HCT116 (cell line): ENCODE results near the gene G6PC3. TPM values are rescaled to one million over a fixed set of nuclear protein-coding genes. Genes with fewer than 3 reads are reported as not detected.
A peak's percentile ranks its signal among the peaks of the same experiment; 100 is the strongest.

Source experiments
- ATAC-seq: fragments of 200-7000 bp; cut with Tn5 transposase; 2 replicates; pipeline ENCODE4 v1.9.1; 2020; ENCODE audit warnings: mild to moderate bottlenecking, moderate library complexity
- BruUV-seq: library from RNA; stranded (reverse); fragments of 400-500 nt; replicated peaks from 2 replicates; lab custom pipeline; 2021; lab: Mats Ljungman, UMichigan
- CTCF ChIA-PET: fragments of 300-600 bp; sonication (Branson Sonifier 250); formaldehyde crosslinking; loops from one replicate; lab custom pipeline; 2021; ENCODE audit warnings: antibody characterized with exemption; lab: Charles Lee
- POLR2A ChIA-PET: fragments of 300-600, 350-600 bp; sonication (Branson Sonifier 250); formaldehyde crosslinking; loops from one replicate; lab custom pipeline; 2021; ENCODE audit warnings: antibody characterized with exemption; lab: Charles Lee
- RAD21 ChIA-PET, 2 experiments: fragments of 300-600 bp; sonication (Branson Sonifier 250); formaldehyde crosslinking; loops; one replicate each; lab custom pipeline; 2023; ENCODE audit warnings: low total read pairs in 2 of 2; ENCODE audit not compliant: uncharacterized antibody in 2 of 2, unreplicated experiment in 2 of 2, low non-redundant PET in 1 of 2; lab: Charles Lee
- DNase-seq: peaks from one replicate; pipeline ENCODE4 v3.0.0-alpha.2; 2010; ENCODE audit warnings: low read depth, low spot score
- H2AFZ ChIP-seq: fragments of 200-600 bp; shearing (Covaris generic), sonication (generic); 2 replicates; pipeline ENCODE4 v1.6.1; 2017; ENCODE audit warnings: low read depth, mixed run types, mixed read lengths, antibody characterized with exemption, low read length; ENCODE audit not compliant: poor library complexity, severe bottlenecking
- H3K27ac ChIP-seq: 2 replicates; pipeline ENCODE4 v1.5.1; 2012; ENCODE audit warnings: low read depth, low read length
- H3K27me3 ChIP-seq: fragments of 200-600 bp; sonication (generic); 2 replicates; pipeline ENCODE4 v1.6.1; 2016; ENCODE audit warnings: mixed run types, low read length, mixed read lengths; ENCODE audit not compliant: insufficient read depth
- H3K36me3 ChIP-seq, 2 experiments: fragments of 200-500 bp in 1 of 2; fragments of 200-600 bp in 1 of 2; sonication (Bioruptor generic) in 1 of 2; sonication (generic) in 1 of 2; 2 replicates each; pipeline versions ENCODE4 v1.5.1 to v1.6.1; 2014 to 2016; ENCODE audit warnings: low read length in 2 of 2, inconsistent platforms in 1 of 2, mixed read lengths in 1 of 2, mixed run types in 1 of 2; ENCODE audit not compliant: insufficient read depth in 2 of 2, control insufficient read depth in 1 of 2
- H3K4me1 ChIP-seq, 2 experiments: fragments of 200-600 bp in 1 of 2; sonication (generic) in 1 of 2; 2 replicates each; pipeline versions ENCODE4 v1.5.1 to v1.6.1; 2012 to 2017; ENCODE audit warnings: low read length in 2 of 2, inconsistent platforms in 1 of 2, mild to moderate bottlenecking in 1 of 2, mixed read lengths in 1 of 2, mixed run types in 1 of 2, moderate library complexity in 1 of 2; ENCODE audit not compliant: insufficient read depth in 2 of 2, control insufficient read depth in 1 of 2
- H3K4me2 ChIP-seq: fragments of 200-600 bp; sonication (generic); 2 replicates; pipeline ENCODE4 v1.6.1; 2017; ENCODE audit warnings: mixed run types, low read length, mixed read lengths
- H3K4me3 ChIP-seq, 2 experiments: fragments of 200-600 bp in 1 of 2; sonication (generic) in 1 of 2; replicated peaks in 1 of 2; 2 replicates each; pipeline ENCODE4 v1.5.1; 2011 to 2016; ENCODE audit warnings: low read length in 2 of 2, control low read depth in 1 of 2, low read depth in 1 of 2, mild to moderate bottlenecking in 1 of 2, mixed read lengths in 1 of 2, mixed run types in 1 of 2
- H3K79me2 ChIP-seq: fragments of 200-600 bp; sonication (generic); 2 replicates; pipeline ENCODE4 v1.6.1; 2017; ENCODE audit warnings: mild to moderate bottlenecking, mixed run types, low read length, moderate library complexity, mixed read lengths; ENCODE audit not compliant: insufficient read depth
- H3K9ac ChIP-seq: fragments of 200-600 bp; sonication (generic); 2 replicates; pipeline ENCODE4 v1.6.1; 2016; ENCODE audit warnings: low read length, mixed read lengths
- H3K9me2 ChIP-seq: fragments of 200-600 bp; sonication (generic), shearing (Covaris generic); 2 replicates; pipeline ENCODE4 v1.6.1; 2017; ENCODE audit warnings: mixed run types, mild to moderate bottlenecking, moderate library complexity; ENCODE audit not compliant: insufficient read depth
- H3K9me3 ChIP-seq, 2 experiments: fragments of 200-500 bp in 1 of 2; fragments of 200-600 bp in 1 of 2; sonication (Bioruptor generic) in 1 of 2; sonication (generic) in 1 of 2; 2 replicates each; pipeline ENCODE4 v1.6.1; 2014 to 2017; ENCODE audit warnings: low read length in 2 of 2, mixed read lengths in 2 of 2, inconsistent platforms in 1 of 2, low read depth in 1 of 2, mild to moderate bottlenecking in 1 of 2, mixed run types in 1 of 2, moderate library complexity in 1 of 2; ENCODE audit not compliant: control insufficient read depth in 1 of 2, insufficient read depth in 1 of 2
- H4K20me1 ChIP-seq: fragments of 200-600 bp; sonication (generic), shearing (Covaris generic); 2 replicates; pipeline ENCODE4 v1.6.1; 2017; ENCODE audit warnings: mixed run types, mild to moderate bottlenecking, moderate library complexity; ENCODE audit not compliant: insufficient read depth
- CBX3 ChIP-seq: IDR thresholded peaks from 2 replicates; pipeline ENCODE4 v1.6.1; 2012; ENCODE audit warnings: low read depth
- CEBPB ChIP-seq: IDR thresholded peaks from 2 replicates; pipeline ENCODE4 v1.6.1; 2012; ENCODE audit warnings: low read depth
- EGR1 ChIP-seq: IDR thresholded peaks from 2 replicates; pipeline ENCODE4 v1.6.1; 2012; ENCODE audit warnings: low read depth
- ELF1 ChIP-seq: IDR thresholded peaks from 2 replicates; pipeline ENCODE4 v1.6.1; 2012; ENCODE audit warnings: low read depth, borderline replicate concordance
- EZH2 ChIP-seq: fragments of 200-600 bp; sonication (generic); IDR thresholded peaks from 2 replicates; pipeline ENCODE4 v1.6.1; 2017; ENCODE audit warnings: antibody characterized with exemption, mixed run types
- EZH2phosphoT487 ChIP-seq: fragments of 200-600 bp; IDR thresholded peaks from 2 replicates; pipeline ENCODE4 v1.6.1; 2018; ENCODE audit warnings: antibody characterized with exemption, borderline replicate concordance
- JUND ChIP-seq: IDR thresholded peaks from 2 replicates; pipeline ENCODE4 v1.6.1; 2012
- POLR2A ChIP-seq: IDR thresholded peaks from 2 replicates; pipeline ENCODE4 v1.7.0; 2011; ENCODE audit warnings: borderline replicate concordance; ENCODE audit not compliant: insufficient read depth, insufficient read length; ENCODE audit errors: extremely low read depth
- POLR2AphosphoS5 ChIP-seq: IDR thresholded peaks from 2 replicates; pipeline ENCODE4 v1.6.1; 2011; ENCODE audit warnings: mild to moderate bottlenecking, low read depth, low read length, moderate library complexity
- RAD21 ChIP-seq: IDR thresholded peaks from 2 replicates; pipeline ENCODE4 v1.6.1; 2012; ENCODE audit warnings: low read depth, mild to moderate bottlenecking
- SP1 ChIP-seq: IDR thresholded peaks from 2 replicates; pipeline ENCODE4 v1.6.1; 2012; ENCODE audit warnings: low read depth
- SRF ChIP-seq: IDR thresholded peaks from 2 replicates; pipeline ENCODE4 v1.6.1; 2012; ENCODE audit warnings: low read depth
- TCF7L2 ChIP-seq: IDR thresholded peaks from 2 replicates; pipeline ENCODE4 v1.7.0; 2011; ENCODE audit warnings: borderline replicate concordance, inconsistent platforms; ENCODE audit not compliant: insufficient read depth, insufficient read length; ENCODE audit errors: extremely low read depth
- YY1 ChIP-seq: IDR thresholded peaks from 2 replicates; pipeline ENCODE4 v1.6.1; 2011; ENCODE audit warnings: low read length, low read depth, moderate library complexity, mild to moderate bottlenecking; ENCODE audit not compliant: insufficient replicate concordance; ENCODE audit errors: extremely low read depth
- ZFX ChIP-seq: fragments of 450-650 bp; IDR thresholded peaks from 2 replicates; pipeline ENCODE4 v1.6.1; 2017
- ZNF274 ChIP-seq: fragments of 200-500 bp; sonication (Bioruptor generic); IDR thresholded peaks from 2 replicates; pipeline ENCODE4 v1.6.1; 2014; ENCODE audit warnings: mild to moderate bottlenecking, low read depth, low read length, inconsistent platforms
- intact Hi-C: fragments of 100-400 bp; cut with micrococcal nuclease; formaldehyde crosslinking; loops from 2 replicates; pipeline ENCODE4 v1.10.0; 2022
- total RNA-seq: library from RNA; stranded (reverse); gene quantifications from one replicate; pipeline ENCODE4 v1.2.1, GENCODE V29; 2021; ENCODE audit not compliant: unreplicated experiment
- TF ChIP-seq, protein P1 (sequence below): IDR thresholded peaks from 2 replicates; pipeline ENCODE4 v1.6.1; 2012
- TF ChIP-seq, protein P2 (sequence below), 3 experiments: fragments of 200-600 bp in 1 of 3; sonication (generic) in 1 of 3; IDR thresholded peaks in 2 of 3; conservative IDR thresholded peaks in 1 of 3; 2 replicates each; pipeline ENCODE4 v1.5.1; 2012 to 2017; ENCODE audit warnings: low read depth in 2 of 3, low read length in 2 of 3, antibody characterized with exemption in 1 of 3, borderline replicate concordance in 1 of 3, control low read depth in 1 of 3, mild to moderate bottlenecking in 1 of 3, mixed read lengths in 1 of 3, mixed run types in 1 of 3, moderate library complexity in 1 of 3; ENCODE audit not compliant: insufficient read depth in 1 of 3
- TF ChIP-seq, protein P3 (sequence below): IDR thresholded peaks from 2 replicates; pipeline ENCODE4 v1.6.1; 2012
- TF ChIP-seq, protein P4 (sequence below): IDR thresholded peaks from 2 replicates; pipeline ENCODE4 v1.6.1; 2012; ENCODE audit warnings: low read depth

The G6PC3 gene
- total RNA-seq, 1 experiment from 2014 or later, result 50.6 TPM

DNA sequence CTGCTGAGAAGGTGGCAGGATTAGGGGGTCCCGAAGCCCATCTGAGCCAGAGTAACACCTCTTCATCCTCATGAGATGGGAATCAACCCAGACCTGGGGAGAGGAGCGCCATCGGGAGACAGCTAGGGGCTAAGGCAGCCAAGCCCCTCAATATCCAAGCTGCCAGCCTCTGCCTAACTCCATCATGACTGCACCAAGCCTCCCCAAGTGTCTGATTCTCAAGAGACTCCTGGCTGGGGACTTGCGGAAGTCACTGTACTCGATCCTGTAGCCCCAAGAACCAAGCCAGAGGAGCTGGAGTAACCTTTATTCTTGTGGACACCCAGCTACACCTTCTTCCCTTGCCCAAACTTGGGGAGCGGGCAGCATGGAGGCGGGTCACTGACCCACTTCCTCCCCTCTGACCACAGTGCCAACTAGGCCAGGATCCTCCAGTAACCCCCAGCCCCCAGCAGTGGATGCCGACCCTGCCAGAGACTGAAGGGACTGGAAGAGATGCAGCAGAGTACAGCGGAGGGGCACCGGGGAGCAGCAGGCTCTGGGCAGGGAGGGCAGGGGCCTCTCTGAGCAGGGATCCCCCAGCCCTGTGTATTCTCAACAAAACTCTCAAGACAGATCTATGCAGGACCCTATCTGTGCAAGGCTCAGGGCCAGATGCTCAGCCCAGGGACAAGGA, 39.6 kb downstream of the G6PC3 start:
- TF ChIP-seq CBX3 (no peak), RAD21 (no peak), EZH2 (no peak), EGR1 (no peak), POLR2A (no peak), SRF (no peak), EZH2phosphoT487 (no peak), JUND (no peak), ZFX (no peak), CEBPB (no peak), ZNF274 (no peak), ELF1 (no peak), SP1 (no peak), YY1 (no peak), POLR2AphosphoS5 (no peak), TCF7L2 (no peak)
- TF ChIP-seq, protein P1, sequence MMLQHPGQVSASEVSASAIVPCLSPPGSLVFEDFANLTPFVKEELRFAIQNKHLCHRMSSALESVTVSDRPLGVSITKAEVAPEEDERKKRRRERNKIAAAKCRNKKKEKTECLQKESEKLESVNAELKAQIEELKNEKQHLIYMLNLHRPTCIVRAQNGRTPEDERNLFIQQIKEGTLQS, result no peak
- TF ChIP-seq, protein P2, sequence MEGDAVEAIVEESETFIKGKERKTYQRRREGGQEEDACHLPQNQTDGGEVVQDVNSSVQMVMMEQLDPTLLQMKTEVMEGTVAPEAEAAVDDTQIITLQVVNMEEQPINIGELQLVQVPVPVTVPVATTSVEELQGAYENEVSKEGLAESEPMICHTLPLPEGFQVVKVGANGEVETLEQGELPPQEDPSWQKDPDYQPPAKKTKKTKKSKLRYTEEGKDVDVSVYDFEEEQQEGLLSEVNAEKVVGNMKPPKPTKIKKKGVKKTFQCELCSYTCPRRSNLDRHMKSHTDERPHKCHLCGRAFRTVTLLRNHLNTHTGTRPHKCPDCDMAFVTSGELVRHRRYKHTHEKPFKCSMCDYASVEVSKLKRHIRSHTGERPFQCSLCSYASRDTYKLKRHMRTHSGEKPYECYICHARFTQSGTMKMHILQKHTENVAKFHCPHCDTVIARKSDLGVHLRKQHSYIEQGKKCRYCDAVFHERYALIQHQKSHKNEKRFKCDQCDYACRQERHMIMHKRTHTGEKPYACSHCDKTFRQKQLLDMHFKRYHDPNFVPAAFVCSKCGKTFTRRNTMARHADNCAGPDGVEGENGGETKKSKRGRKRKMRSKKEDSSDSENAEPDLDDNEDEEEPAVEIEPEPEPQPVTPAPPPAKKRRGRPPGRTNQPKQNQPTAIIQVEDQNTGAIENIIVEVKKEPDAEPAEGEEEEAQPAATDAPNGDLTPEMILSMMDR (IDR thresholded peaks at IDR 0.05 in 2 of 3, conservative IDR thresholded peaks at IDR 0.05 in 1 of 3; ENCODE audit: borderline replicate concordance in 1 of 3, insufficient read depth in 1 of 3, low read depth in 2 of 3, low read length in 2 of 3), result no peak
- TF ChIP-seq, protein P3, sequence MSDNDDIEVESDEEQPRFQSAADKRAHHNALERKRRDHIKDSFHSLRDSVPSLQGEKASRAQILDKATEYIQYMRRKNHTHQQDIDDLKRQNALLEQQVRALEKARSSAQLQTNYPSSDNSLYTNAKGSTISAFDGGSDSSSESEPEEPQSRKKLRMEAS, result no peak
- TF ChIP-seq, protein P4, sequence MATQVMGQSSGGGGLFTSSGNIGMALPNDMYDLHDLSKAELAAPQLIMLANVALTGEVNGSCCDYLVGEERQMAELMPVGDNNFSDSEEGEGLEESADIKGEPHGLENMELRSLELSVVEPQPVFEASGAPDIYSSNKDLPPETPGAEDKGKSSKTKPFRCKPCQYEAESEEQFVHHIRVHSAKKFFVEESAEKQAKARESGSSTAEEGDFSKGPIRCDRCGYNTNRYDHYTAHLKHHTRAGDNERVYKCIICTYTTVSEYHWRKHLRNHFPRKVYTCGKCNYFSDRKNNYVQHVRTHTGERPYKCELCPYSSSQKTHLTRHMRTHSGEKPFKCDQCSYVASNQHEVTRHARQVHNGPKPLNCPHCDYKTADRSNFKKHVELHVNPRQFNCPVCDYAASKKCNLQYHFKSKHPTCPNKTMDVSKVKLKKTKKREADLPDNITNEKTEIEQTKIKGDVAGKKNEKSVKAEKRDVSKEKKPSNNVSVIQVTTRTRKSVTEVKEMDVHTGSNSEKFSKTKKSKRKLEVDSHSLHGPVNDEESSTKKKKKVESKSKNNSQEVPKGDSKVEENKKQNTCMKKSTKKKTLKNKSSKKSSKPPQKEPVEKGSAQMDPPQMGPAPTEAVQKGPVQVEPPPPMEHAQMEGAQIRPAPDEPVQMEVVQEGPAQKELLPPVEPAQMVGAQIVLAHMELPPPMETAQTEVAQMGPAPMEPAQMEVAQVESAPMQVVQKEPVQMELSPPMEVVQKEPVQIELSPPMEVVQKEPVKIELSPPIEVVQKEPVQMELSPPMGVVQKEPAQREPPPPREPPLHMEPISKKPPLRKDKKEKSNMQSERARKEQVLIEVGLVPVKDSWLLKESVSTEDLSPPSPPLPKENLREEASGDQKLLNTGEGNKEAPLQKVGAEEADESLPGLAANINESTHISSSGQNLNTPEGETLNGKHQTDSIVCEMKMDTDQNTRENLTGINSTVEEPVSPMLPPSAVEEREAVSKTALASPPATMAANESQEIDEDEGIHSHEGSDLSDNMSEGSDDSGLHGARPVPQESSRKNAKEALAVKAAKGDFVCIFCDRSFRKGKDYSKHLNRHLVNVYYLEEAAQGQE, result no peak
- Histone ChIP-seq H3K9ac (peak overlapping the region; percentile 31), H3K9me2 (no peaks in the 10 kb centered on the region), H3K4me3 (peak overlapping the region in 1 of 2 experiments; percentile 43; a peak in 2 of 4 replicates), H3K4me1 (peaks cover 46 to 63% of the 10 kb centered on the region in 2 experiments), H3K4me2 (peak overlapping the region; percentile 73), H4K20me1 (no peaks in the 10 kb centered on the region), H2AFZ (no peak overlapping the region), H3K36me3 (no peaks in the 10 kb centered on the region), H3K27me3 (no peaks in the 10 kb centered on the region), H3K27ac (peak overlapping the region; percentile 66; the same call in 1 of the 2 replicates), H3K9me3 (no peaks in the 10 kb centered on the region), H3K79me2 (no peaks in the 10 kb centered on the region)
- no peak for ATAC-seq
- no TSS peak for BruUV-seq
- CTCF ChIA-PET, result interaction anchor here (2.1 kb wide), 1 partner anchor 13 kb away, joined by 13 read pairs; the partner anchor contains the start of gene HDAC5
- RAD21 ChIA-PET, result no interaction called here
- intact Hi-C loops, result no loop called here
- DNase-seq, result no peak
- POLR2A ChIA-PET, result interaction anchor here (1.2 to 1.6 kb wide), 2 partner anchors 7 to 44 kb away, joined by 3 to 4 read pairs; no protein-coding TSS in a partner anchor
